ENCODE results near the gene NFYC. TPM values are rescaled to one million over a fixed set of nuclear protein-coding genes. Genes with fewer than 3 reads are reported as not detected.

NFYC gene
- total RNA-seq, 1 experiment from 2014 or later = 25.4 TPM

DNA sequence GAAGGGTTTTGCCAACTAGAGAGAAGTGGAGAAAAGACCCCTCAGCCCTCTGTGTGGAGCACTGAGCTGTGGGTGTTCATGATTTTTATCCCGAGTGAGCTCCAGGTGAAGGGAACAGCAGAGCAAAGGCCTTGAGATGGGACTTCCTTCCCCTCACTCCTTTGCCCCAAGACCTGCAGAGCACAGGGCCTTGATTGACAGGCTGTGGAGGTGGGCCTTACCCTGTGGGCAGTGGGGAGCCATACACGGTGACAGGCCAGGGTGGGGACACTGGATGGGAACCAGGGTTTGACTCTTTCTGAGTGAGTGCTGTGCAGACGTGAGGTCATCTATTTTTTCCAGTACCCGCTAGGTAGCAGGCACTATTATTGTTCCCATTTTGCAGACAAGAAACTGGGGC, 102.5 kb downstream of the NFYC start:
- no peak for DNase-seq (ENCODE audit: extremely low read depth, low read depth)

DNA sequence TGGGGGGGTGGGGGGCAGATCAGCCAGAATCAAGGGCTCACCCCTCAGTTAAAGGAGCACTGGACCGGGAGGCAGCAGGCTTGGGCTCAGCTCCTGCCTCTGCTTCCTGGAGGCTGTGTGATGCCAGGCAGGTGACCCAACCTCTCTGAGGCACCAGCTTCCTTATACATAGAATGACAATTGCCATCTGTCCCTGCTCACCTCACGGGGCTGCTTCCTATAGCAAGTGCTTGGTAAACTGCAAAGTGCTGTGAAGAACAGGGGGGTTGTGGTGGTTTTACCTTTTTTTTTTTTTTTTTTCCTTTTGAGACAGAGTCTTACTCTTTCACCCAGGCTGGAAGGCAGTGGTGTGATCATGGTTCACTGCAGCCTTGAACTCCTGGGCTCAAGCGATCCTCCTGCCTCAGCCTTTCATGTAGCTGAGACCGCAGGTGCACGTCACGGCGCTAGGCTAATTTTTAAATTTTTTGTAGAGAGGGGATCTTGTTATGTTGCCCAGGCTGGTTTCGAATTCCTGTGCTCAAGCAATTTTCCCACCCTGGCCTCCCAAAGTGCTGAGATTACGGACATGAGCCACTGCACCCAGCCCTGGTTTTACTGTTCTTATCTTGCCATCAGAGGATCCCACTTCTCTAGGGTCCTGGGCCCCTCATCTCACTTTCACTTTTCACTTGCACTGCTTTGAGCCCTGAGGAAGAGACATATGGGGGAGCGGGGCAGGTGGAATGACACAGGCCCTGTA, 103.6 kb downstream of the NFYC start:
- no peak for DNase-seq (ENCODE audit: extremely low read depth, low read depth)

DNA sequence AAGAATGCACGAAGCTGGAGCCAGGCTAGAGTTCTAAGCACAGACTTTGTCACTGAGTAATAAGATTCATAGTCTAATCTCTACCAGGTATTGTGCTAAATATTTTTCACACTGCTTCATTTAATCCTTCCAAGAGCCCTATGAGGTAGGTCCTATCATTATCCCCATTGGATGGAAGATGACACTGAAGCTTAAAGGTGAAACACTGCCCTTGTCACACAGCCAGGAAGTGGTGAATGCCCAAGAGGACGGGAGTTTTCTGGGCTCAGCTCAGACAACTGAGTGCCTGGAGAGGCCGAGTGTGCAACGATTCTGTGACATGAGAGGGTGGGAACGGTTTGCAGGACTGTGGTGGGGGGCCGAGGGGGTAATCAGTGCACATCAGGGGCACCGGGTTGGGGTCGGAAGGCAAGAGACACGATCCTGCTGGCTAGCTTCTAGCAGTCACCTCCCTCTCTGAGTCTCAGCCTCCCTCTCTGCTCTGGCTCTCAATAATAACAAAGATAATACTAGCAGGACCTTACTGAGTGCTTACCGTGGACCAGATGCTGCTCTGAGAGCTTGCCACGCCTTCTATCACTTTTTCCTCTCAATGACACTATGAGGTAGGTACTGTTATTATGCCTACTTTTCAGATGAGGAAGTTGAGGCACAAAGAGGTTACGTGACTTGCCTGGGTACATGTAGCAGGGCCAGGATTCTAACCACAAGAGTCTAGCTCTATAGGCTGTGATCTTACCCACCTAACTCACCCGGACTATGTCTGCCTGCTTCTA, 104.5 kb downstream of the NFYC start:
- DNase-seq (ENCODE audit: extremely low read depth, low read depth) = no peak

DNA sequence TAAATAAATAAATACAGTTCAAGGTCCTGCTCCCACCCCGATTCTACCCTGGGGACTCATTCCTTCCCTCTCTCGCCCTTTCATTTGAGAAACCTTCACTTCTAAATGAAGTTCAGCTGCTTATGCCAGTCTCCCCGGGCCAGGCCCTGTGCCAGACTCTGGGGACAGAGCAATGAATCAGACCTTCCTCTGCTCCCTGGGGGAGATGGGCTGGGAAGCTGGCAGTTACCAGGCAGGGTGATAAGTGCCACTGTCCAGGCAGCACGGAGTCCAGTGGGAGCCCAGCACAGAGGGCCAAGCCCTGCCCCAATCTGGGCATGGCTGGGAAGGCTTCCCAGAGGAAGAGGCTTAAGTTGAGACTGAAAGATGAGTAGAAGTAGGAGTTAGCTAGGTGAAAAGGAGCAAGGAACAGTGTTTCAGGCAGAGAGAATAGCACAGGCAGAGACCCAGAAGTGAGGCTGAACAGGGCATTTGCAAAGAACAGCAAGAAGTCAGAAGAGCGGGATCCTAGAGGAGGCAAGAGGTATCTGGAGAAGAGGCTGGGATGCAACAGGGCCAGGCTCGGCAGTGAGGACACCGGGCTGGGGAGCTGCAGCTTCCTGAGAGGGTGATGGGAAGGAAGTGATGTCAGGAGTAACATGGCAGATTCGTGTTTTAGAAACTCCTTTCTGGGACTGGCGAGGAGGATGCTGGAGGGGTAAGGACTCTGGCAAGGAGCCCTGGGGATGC, 105.6 kb downstream of the NFYC start:
- DNase-seq (ENCODE audit: extremely low read depth, low read depth) = no peak

DNA sequence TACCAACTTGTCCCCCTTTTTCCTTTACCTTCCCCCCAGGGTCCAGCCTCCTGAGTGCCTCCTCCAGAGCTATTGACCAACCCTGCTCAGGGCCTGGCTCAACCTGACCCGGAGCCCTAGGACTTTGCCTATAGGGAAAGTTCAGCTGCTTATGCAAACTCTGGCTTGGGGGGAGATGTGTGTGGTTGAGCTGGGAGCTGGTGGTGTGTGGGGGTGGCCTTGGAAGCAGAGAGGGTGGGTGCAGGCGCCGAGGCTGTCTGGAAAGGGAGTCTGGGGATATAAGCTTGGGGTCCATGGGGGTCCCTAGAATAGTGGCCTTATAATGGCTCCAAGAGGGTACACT, 106.1 kb downstream of the NFYC start:
- no peak for DNase-seq (ENCODE audit: extremely low read depth, low read depth)

DNA sequence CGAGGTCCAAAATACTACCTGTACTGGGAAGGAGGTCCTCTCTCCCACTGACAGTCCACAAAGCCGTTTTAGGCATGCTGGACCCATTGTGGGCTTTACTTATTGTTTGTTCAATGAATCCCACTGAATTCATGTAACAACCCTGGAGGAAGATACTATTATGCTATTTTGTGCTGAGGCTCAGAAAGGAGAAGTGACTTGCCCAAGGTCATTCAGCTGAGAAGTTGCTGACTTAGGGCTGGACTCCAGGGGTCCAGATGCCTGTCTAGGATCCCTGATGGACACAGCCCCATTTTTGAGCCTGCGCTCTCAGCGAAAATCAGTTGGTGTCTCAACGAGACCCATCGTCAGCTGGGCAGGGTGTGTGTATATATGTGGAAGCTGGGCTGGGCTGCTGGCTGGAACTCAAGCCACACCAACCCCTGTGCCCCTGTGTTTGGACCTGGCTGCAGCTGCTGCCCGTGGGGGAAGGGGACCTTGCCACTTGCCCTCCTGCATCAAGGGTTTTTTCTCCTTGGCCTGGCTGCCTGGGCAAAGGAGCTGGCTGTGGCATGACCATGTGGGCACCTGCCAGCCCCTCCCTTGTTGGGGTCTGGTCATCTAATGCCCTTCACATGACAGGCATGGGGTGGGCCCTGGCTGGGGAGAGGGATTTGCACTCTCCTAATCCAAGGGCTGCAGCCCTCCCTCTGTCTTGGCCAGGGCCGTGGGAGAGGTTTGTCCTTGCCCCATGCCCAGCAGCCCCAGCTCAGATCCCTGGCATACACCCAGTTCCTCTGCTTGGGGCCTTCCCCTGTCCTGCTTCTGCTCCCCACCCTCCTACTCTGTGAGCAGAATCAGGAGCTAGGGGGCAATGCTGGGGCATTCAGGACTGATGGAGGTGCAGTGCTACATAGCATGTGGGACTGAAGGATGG, 107.1 kb downstream of the NFYC start:
- no peak for DNase-seq (ENCODE audit: extremely low read depth, low read depth)

DNA sequence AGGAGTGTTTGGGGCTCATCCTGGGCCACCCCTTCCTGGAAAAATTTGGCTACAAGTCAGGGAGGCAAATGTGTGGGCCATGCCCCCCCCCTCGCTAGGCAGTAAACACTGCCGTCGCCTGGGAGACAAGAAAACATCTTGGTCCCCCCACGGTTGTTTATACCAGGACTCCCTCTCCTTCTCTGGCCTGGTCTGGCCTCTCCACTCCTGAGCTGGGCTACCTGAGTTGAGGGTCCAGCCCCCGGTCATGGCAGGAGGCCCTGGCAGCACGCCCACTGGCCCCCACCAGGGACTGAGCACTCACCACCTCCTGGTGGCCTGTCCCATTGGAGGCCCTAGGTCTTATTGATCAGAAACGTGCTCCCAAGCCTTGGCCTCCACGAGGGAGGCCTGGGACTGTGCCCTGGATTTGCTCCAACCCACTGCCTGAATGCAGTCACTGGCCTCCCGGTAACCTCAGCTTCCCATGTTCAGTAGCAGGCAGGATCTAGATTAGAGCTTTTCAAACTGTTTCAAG, 107.9 kb downstream of the NFYC start:
- no peak for DNase-seq (ENCODE audit: extremely low read depth, low read depth)

DNA sequence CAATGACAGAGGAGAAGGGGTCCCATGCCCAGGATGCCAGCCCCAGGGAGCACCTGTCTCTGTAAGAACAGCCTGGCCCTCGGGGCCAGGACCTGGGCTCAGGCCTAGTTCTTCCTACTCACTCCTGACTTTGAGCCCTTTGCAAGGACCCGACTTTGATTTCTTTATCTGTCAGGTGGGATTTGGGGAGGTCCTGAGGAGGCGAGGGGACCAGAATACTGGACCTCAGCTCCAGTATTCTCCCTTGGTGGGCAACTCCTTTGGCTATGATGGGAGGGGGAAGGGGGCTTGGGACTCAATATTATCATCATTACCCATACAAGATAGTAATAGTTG, 110.2 kb downstream of the NFYC start:
- no peak for DNase-seq (ENCODE audit: extremely low read depth, low read depth)

DNA sequence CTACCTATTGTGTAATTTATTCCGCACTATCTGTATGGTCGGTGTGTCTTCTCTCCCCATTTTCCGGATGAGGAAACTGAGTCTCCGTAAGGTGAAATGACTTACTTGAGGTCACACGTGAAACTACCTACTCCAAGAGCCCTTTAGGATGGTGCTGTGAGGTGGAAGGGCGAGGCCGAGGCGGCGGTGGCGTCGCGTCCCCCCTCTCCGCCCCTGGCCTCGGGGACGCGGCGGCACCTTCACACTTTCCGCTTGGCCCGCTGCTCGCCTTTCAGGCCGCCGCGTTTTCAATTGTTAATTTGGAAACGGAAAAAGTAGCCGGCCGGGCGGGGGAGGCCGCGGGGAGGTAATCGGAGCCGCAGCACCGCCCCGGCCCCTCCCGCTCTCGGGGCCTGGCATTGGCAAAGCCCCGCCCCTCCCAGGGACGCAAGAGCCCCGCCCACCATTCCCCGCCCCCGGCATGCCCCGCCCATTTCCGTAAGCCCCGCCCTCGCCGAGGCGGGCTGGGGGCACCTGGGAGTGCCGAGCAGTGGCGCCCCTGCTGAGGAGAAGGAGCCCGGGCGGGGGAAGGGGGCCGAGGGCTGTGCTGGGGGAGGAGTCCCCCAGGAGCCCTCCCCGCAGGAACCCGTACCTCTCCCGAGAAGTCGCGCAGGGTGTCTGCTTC, 110.7 kb downstream of the NFYC start:
- DNase-seq (ENCODE audit: extremely low read depth, low read depth) = peak; percentile 44

DNA sequence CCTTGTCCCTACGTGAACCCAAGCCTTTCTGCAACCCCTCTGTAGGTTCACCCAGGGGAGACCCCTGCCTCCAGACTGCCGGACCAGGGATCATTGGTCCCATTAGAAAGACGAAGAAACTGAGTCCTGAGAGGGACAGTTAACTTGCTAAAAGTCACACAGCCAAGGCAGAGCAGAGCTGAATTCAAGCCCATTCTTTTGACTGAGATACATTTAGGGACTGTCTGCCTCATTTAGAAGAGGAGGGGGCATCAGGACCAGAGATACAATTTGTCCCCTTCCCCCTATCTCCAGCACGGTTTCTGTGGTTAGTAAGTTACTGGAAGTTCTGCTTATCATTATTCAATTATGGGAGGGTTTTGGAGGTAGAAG, 111.2 kb downstream of the NFYC start:
- no peak for DNase-seq (ENCODE audit: extremely low read depth, low read depth)

DNA sequence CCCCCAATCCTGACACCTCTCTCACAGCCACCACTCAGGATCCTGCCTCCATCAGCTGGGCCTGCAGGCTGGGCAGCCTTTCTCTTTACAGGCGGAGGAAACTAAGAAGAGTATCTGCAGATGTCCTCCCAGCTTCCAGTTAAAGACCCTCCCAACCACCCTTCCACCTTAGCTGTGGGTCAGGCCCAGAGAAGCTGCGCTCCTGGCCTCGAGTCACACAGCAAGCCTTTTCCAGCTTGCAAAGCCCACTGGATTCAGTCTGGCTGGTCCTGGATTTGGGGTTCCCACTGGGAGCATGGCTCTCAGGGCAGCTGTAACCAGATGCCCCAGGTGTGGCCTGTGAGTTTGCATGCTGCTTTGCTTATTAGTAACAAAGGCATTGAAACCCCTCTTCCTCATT, 111.9 kb downstream of the NFYC start:
- no peak for DNase-seq (ENCODE audit: extremely low read depth, low read depth)

DNA sequence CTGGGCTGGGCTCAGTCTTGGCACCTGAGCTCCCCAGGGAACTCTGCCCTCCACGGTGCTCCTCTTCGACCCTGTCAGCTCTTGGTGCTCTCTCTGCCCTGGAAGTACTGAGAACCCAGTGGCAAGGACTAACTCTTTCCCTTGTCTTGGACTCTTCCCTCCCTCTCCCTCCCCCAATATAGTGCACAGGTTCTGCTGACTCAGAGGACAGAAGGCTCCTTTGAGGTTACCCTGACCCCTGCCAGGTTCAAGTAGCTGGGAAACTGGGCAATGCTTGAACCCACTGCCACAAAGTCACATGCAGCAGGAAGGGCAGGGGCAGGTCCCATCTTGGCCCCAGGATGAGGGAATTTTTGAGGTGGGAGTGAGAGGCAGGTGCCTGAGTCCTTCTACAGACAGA, 112.4 kb downstream of the NFYC start:
- DNase-seq (ENCODE audit: extremely low read depth, low read depth) = no peak

DNA sequence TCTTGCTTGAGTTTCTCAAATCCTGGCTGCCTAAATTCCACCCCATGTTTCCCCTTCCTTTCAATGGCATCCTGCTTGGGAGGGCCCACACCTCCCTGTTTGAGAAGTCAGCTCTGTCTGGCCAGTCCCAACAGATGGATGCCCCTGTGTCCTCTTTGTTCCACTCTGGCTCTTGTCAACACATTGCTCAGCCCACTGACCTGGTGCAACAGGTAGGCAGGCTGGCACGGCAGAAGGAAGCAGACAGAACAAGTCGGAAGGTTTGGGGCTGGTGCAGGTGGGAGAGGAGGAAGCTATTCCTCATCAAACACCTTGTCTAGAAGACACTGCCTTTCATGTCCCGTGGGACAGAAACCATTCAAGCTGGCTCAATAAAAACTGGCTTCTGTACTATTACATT, 114.7 kb downstream of the NFYC start:
- DNase-seq (ENCODE audit: extremely low read depth, low read depth) = no peak

DNA sequence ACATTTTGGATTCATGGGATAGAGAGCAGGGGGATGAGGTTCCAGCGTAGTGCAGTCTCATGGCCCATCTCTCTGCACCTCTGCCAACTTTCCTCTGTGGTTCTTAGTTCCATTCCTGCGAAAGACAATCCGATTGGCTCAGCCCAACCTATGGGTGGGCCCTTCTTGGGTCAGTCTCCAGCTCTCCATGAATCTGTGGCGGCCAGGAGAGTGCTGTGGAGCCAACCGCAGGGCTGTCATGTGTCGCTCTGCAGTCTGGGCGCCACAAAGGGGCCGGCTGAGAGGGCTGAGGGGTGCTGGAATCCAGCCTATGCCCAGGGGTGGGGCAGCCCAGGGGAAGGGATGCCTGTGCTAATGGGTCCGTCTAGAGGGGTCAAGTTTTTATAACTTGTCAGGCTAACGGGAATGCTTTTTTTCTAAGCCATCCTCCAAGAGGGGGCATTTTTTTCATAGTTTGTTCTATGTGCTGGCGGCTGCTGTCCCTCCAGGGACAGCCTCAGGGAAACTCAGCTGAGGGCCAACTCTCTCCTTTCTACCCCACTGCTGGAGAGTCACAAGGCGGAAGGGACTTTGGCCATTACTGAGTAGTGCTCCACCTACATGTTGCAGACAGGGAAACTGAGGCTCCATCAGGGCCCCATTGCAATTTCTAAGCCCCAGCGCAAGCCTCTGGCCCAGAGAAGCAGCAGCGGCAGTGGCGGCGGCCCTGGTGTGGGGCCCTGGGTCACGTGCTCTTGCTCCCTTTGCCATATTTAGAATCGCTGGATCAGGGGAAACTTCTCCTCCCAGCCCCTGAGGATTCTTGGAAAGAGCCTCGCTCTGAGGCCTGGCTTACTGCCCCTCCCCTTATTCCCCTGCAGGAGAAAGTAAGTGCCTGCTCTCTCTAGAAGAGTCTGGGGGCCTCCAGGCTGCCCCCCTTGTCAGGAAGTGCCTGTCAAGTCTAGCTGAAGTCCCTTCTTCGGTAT, 115.5 kb downstream of the NFYC start:
- DNase-seq (ENCODE audit: extremely low read depth, low read depth) = no peak

DNA sequence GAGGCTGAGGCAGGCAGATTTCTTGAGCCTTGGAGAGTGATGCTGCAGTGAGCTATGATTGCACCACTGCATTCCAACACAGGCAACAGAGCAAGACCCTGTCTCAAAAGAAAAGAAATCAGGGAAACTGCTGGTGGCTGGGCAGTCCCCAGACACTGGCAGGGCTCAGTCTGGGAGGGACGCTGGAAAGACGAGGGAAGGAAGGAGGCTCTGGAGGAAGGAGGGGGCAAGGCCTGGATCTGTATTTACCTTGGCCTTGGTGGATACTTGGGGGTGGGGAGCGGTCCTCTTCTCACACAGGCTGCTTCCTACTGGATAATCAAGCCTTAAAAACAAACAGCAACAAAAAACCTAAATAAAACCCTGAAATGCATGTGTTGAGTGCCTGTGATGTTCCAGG, 116.5 kb downstream of the NFYC start:
- DNase-seq (ENCODE audit: extremely low read depth, low read depth) = no peak

DNA sequence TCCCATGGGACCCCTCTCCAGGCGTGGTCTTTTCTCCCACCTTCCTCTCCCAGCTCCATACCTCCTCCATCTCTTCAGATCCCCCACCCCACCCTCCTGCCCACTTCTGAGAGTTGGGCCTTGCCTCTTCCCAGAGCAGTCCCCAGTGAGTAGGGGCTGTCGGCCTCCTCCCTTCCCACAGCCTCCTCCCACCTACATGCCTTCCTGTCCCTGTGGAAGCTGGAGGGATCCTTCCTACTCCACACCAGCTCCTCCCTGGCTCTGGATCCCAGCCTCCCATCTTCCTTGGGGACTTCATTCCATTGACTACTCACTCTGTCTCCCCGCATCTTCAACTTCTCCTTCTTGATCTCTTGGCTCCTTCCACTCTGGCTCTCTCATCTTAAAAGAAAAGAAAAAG, 116.9 kb downstream of the NFYC start:
- DNase-seq (ENCODE audit: extremely low read depth, low read depth) = no peak

DNA sequence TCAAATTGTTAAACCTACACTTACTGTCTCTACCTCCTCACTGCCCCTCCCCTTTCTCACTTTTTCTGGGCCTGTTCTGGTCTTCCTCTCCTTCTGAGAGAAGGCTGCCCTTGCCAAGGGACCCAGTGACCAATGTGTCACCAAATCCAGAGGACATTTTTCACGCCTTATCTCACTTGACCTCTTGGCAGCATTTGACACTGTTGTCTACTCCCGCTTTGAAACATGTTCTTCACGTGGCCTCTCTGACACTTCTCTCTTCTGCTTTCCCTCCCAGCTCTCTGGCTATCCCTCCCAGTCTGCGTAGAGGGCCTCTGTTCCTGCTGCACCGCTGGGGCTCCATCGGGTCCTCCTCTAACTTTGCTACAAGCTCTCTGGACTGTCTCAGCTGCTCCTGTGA, 117.4 kb downstream of the NFYC start:
- DNase-seq (ENCODE audit: extremely low read depth, low read depth) = no peak

DNA sequence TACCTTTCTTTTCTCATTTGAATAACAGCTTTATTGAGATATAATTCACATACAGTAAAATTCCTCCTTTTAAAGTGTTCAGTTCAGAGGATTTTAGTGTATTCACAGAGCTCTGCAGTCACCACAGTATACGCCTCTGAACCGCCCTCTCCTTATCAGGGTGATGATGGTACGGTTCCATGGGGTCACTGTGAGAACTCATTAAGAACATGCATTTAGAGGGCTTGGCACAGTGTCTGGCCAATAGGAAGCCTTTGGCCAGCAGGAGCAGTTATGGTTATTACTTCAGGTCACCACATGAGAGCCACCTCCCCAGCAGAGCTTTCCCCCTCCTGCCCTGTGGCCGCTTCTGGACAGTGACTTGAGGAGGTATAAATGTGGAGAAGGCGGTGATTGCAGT, 119.4 kb downstream of the NFYC start:
- DNase-seq (ENCODE audit: extremely low read depth, low read depth) = no peak

DNA sequence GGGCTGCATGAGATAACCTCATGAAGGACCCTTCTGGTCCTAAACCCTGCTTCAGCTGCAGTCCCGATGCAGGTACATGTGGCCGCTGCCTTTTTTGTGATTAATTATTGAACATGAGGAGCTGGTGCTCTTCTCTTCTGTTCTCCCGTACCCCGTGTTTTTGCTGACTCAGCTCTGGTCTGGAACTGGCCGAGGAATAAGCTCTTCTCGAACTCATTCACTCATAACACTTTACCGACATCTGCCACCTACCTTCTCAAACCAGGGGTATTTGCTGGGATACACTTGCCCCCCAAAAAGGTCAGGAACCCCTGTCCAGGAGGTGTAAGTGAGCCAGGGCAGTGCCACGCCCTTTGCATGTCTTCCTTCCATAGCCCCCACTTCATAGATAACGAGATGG, 123.9 kb downstream of the NFYC start:
- no peak for DNase-seq (ENCODE audit: extremely low read depth, low read depth)

Measured in NCI-H460 (cell line).